Ishikawa (cell line): ENCODE results near the gene UBE2L3.

Source experiments
- CEBPB ChIP-seq: IDR thresholded peaks from 2 replicates; pipeline ENCODE4 v1.6.1; 2012
- CREB1 ChIP-seq: IDR thresholded peaks from 2 replicates; pipeline ENCODE4 v1.6.1; 2012; ENCODE audit warnings: low read depth
- EP300 ChIP-seq: IDR thresholded peaks from 2 replicates; pipeline ENCODE4 v1.6.1; 2012; ENCODE audit warnings: borderline replicate concordance
- FOXM1 ChIP-seq: IDR thresholded peaks from 2 replicates; pipeline ENCODE4 v1.6.1; 2012; ENCODE audit warnings: low read depth, borderline replicate concordance
- NFIC ChIP-seq: IDR thresholded peaks from 2 replicates; pipeline ENCODE4 v1.6.1; 2012
- RAD21 ChIP-seq: IDR thresholded peaks from 2 replicates; pipeline ENCODE4 v1.6.1; 2012; ENCODE audit warnings: low read depth
- REST ChIP-seq: IDR thresholded peaks from 2 replicates; pipeline ENCODE4 v1.6.1; 2012; ENCODE audit warnings: low read depth, mild to moderate bottlenecking
- TAF1 ChIP-seq: IDR thresholded peaks from 2 replicates; pipeline ENCODE4 v1.6.1; 2012; ENCODE audit warnings: low read depth, mild to moderate bottlenecking
- TEAD4 ChIP-seq: IDR thresholded peaks from 2 replicates; pipeline ENCODE4 v1.6.1; 2012
- YY1 ChIP-seq: IDR thresholded peaks from 2 replicates; pipeline ENCODE4 v1.6.1; 2012; ENCODE audit warnings: low read depth
- TF ChIP-seq, protein P1 (sequence below): IDR thresholded peaks from 2 replicates; pipeline ENCODE4 v1.6.1; 2012

DNA sequence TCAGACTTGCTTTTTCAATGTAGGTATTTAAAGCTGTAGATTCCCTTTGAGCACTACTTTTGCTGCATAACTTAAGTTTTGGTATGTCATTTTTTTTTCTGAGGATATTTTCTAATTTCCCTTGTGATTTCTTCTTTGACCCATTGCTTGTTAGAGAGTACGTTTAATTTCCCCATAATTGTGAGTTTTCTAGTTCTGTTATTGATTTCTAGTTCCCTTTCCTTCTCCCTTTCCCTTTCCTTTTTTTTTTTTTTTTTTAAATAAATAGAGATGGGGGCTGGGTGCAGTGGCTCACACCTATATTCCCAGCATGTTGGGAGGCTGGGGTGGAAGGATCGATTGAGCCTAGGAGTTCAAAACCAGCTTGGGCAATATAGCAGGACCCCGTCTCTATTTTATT lies 30.8 kb downstream of the UBE2L3 start:
- TF ChIP-seq TEAD4 = no peak
- no peak for TF ChIP-seq NFIC
- no peak for TF ChIP-seq CREB1
- TF ChIP-seq YY1 = no peak
- no peak for TF ChIP-seq EP300
- no peak for TF ChIP-seq FOXM1
- TF ChIP-seq REST = no peak
- no peak for TF ChIP-seq TAF1
- no peak for TF ChIP-seq CEBPB
- no peak for TF ChIP-seq RAD21
- TF ChIP-seq, protein P1, sequence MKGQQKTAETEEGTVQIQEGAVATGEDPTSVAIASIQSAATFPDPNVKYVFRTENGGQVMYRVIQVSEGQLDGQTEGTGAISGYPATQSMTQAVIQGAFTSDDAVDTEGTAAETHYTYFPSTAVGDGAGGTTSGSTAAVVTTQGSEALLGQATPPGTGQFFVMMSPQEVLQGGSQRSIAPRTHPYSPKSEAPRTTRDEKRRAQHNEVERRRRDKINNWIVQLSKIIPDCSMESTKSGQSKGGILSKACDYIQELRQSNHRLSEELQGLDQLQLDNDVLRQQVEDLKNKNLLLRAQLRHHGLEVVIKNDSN = no peak
